IMR-90 (cell line): ENCODE measurements around the gene NUP54. TPM values are rescaled to one million over a fixed set of nuclear protein-coding genes. Genes with fewer than 3 reads are reported as not detected.

ENCODE experiments used
- ATAC-seq: fragments of 200-7000 bp; cut with Tn5 transposase; 2 replicates; pipeline ENCODE4 v1.9.1; 2020; ENCODE audit warnings: low read depth, mild to moderate bottlenecking, moderate library complexity
- BruUV-seq: library from RNA; stranded (reverse); fragments of 400-500 nt; replicated peaks from 2 replicates; lab custom pipeline; 2021; lab: Mats Ljungman, UMichigan
- CTCF ChIA-PET: fragments of 300-600 bp; formaldehyde crosslinking; extraction: SDS; loops from one replicate; lab custom pipeline; 2021; ENCODE audit warnings: antibody characterized with exemption; lab: Yijun Ruan, JAX
- POLR2A ChIA-PET: fragments of 300-600 bp; sonication (Branson Sonifier 250); formaldehyde crosslinking; loops from one replicate; lab custom pipeline; 2022; ENCODE audit warnings: antibody characterized with exemption; ENCODE audit not compliant: unreplicated experiment; lab: Charles Lee
- DNase-seq: peaks from one replicate; pipeline ENCODE4 v3.0.0; 2013
- H2AFZ ChIP-seq: replicated peaks from 2 replicates; pipeline ENCODE3; 2013; ENCODE audit warnings: low read length, mild to moderate bottlenecking; ENCODE audit not compliant: poor library complexity
- H2AK5ac ChIP-seq: 2 replicates; pipeline ENCODE4 v1.6.1; 2013; ENCODE audit warnings: low read depth, low read length, inconsistent platforms
- H2AK9ac ChIP-seq: replicated peaks from 2 replicates; pipeline ENCODE3; 2013; ENCODE audit warnings: mild to moderate bottlenecking, low read depth, low read length, moderate library complexity; ENCODE audit not compliant: poor library complexity
- H2BK120ac ChIP-seq: 2 replicates; pipeline ENCODE4 v1.6.1; 2013; ENCODE audit warnings: low read depth, low read length, inconsistent platforms
- H2BK15ac ChIP-seq: 3 replicates; pipeline ENCODE4 v1.6.1; 2013; ENCODE audit warnings: low read depth, low read length, inconsistent platforms
- H2BK20ac ChIP-seq: 2 replicates; pipeline ENCODE4 v1.6.1; 2013; ENCODE audit warnings: low read depth, mild to moderate bottlenecking, inconsistent platforms, low read length, moderate library complexity
- H2BK5ac ChIP-seq: 2 replicates; pipeline ENCODE4 v1.6.1; 2013; ENCODE audit warnings: mild to moderate bottlenecking, low read depth, low read length, inconsistent platforms; ENCODE audit not compliant: poor library complexity, severe bottlenecking
- H3K14ac ChIP-seq: replicated peaks from 2 replicates; pipeline ENCODE4 v1.6.1; 2013; ENCODE audit warnings: low read depth, low read length, inconsistent platforms
- H3K18ac ChIP-seq: 2 replicates; pipeline ENCODE4 v1.6.1; 2013; ENCODE audit warnings: low read depth, low read length, control low read depth
- H3K23ac ChIP-seq: 2 replicates; pipeline ENCODE4 v1.6.1; 2013; ENCODE audit warnings: low read depth, low read length, inconsistent platforms
- H3K27ac ChIP-seq: 2 replicates; pipeline ENCODE4 v1.5.1; 2013; ENCODE audit warnings: mild to moderate bottlenecking, control low read depth, low read length; ENCODE audit not compliant: insufficient read depth
- H3K27me3 ChIP-seq: 2 replicates; pipeline ENCODE4 v1.6.1; 2013; ENCODE audit warnings: low read length; ENCODE audit not compliant: control insufficient read depth, insufficient read depth
- H3K36me3 ChIP-seq: 2 replicates; pipeline ENCODE4 v1.6.1; 2013; ENCODE audit warnings: low read length, mixed read lengths; ENCODE audit not compliant: control insufficient read depth, insufficient read depth
- H3K4ac ChIP-seq: 2 replicates; pipeline ENCODE4 v1.6.1; 2013; ENCODE audit warnings: low read depth, low read length, inconsistent platforms
- H3K4me1 ChIP-seq: 2 replicates; pipeline ENCODE4 v1.6.1; 2013; ENCODE audit warnings: low read length, mixed read lengths; ENCODE audit not compliant: control insufficient read depth, insufficient read depth
- H3K4me2 ChIP-seq: 2 replicates; pipeline ENCODE4 v1.6.1; 2013; ENCODE audit warnings: low read depth, mild to moderate bottlenecking, control low read depth, low read length, moderate library complexity
- H3K4me3 ChIP-seq: 2 replicates; pipeline ENCODE4 v1.5.1; 2013; ENCODE audit warnings: low read depth, mild to moderate bottlenecking, control low read depth, low read length, moderate library complexity; ENCODE audit not compliant: insufficient read depth
- H3K56ac ChIP-seq: 2 replicates; pipeline ENCODE4 v1.6.1; 2013; ENCODE audit warnings: low read length, inconsistent platforms; ENCODE audit not compliant: insufficient read depth; ENCODE audit errors: extremely low read depth
- H3K79me1 ChIP-seq, 2 experiments: 2 replicates each; pipeline ENCODE4 v1.6.1; 2013; ENCODE audit warnings: low read length in 2 of 2, inconsistent platforms in 1 of 2, low read depth in 1 of 2
- H3K9ac ChIP-seq: 2 replicates; pipeline ENCODE4 v1.6.1; 2013; ENCODE audit warnings: low read depth, low read length, control low read depth
- H3K9me1 ChIP-seq: 2 replicates; pipeline ENCODE4 v1.6.1; 2013; ENCODE audit warnings: low read length, inconsistent platforms; ENCODE audit not compliant: insufficient read depth
- H3K9me3 ChIP-seq: 2 replicates; pipeline ENCODE4 v1.6.1; 2013; ENCODE audit warnings: low read length; ENCODE audit not compliant: control insufficient read depth, insufficient read depth
- H4K20me1 ChIP-seq: 2 replicates; pipeline ENCODE4 v1.6.1; 2013; ENCODE audit warnings: low read length, inconsistent platforms; ENCODE audit not compliant: insufficient read depth
- H4K5ac ChIP-seq: 2 replicates; pipeline ENCODE4 v1.6.1; 2013; ENCODE audit warnings: mild to moderate bottlenecking, low read depth, low read length, control low read depth
- H4K8ac ChIP-seq, 2 experiments: 2 replicates each; pipeline ENCODE4 v1.6.1; 2013; ENCODE audit warnings: low read depth in 2 of 2, low read length in 2 of 2, control low read depth in 1 of 2, inconsistent platforms in 1 of 2
- H4K91ac ChIP-seq: 2 replicates; pipeline ENCODE4 v1.6.1; 2013; ENCODE audit warnings: low read depth, low read length, inconsistent platforms; ENCODE audit not compliant: insufficient read depth
- BHLHE40 ChIP-seq: fragments of 150-350 bp; IDR thresholded peaks from 2 replicates; pipeline ENCODE4 v1.6.1; 2016; ENCODE audit warnings: mild to moderate bottlenecking, low read depth, low read length
- CEBPB ChIP-seq: IDR thresholded peaks from 2 replicates; pipeline ENCODE4 v1.6.1; 2012; ENCODE audit warnings: low read depth, low read length, improper control_type of control experiment
- CHD1 ChIP-seq: IDR thresholded peaks from 2 replicates; pipeline ENCODE4 v1.6.1; 2012; ENCODE audit warnings: low read depth, low read length, improper control_type of control experiment
- CTCF ChIP-seq: conservative IDR thresholded peaks from 2 replicates; pipeline ENCODE4 v1.5.1; 2012; ENCODE audit warnings: mild to moderate bottlenecking, low read depth, low read length, improper control_type of control experiment
- ELK1 ChIP-seq: fragments of 150-350 bp; IDR thresholded peaks from 2 replicates; pipeline ENCODE4 v1.6.1; 2016; ENCODE audit warnings: low read depth, mild to moderate bottlenecking, low read length, moderate library complexity, borderline replicate concordance
- FOS ChIP-seq: fragments of 150-350 bp; IDR thresholded peaks from 2 replicates; pipeline ENCODE4 v1.6.1; 2016; ENCODE audit warnings: low read depth, low read length
- MAFK ChIP-seq: IDR thresholded peaks from 2 replicates; pipeline ENCODE4 v1.6.1; 2012; ENCODE audit warnings: low read depth, low read length, improper control_type of control experiment
- MAZ ChIP-seq: IDR thresholded peaks from 2 replicates; pipeline ENCODE4 v1.6.1; 2012; ENCODE audit warnings: low read depth, mild to moderate bottlenecking, low read length, improper control_type of control experiment, moderate library complexity, borderline replicate concordance
- MXI1 ChIP-seq: IDR thresholded peaks from 2 replicates; pipeline ENCODE4 v1.6.1; 2012; ENCODE audit warnings: low read depth, mild to moderate bottlenecking, low read length, moderate library complexity, borderline replicate concordance
- NFE2L2 ChIP-seq: fragments of 150-350 bp; IDR thresholded peaks from 2 replicates; pipeline ENCODE4 v1.6.1; 2016; ENCODE audit warnings: low read depth, mild to moderate bottlenecking, low read length
- RAD21 ChIP-seq: IDR thresholded peaks from 2 replicates; pipeline ENCODE4 v1.6.1; 2012; ENCODE audit warnings: low read length, improper control_type of control experiment
- RCOR1 ChIP-seq: IDR thresholded peaks from 2 replicates; pipeline ENCODE4 v1.6.1; 2012; ENCODE audit warnings: mild to moderate bottlenecking, low read length, improper control_type of control experiment; ENCODE audit not compliant: insufficient replicate concordance
- RFX5 ChIP-seq: IDR thresholded peaks from 2 replicates; pipeline ENCODE4 v1.8.0; 2012; ENCODE audit warnings: low read depth, mild to moderate bottlenecking, low read length, moderate library complexity
- SMC3 ChIP-seq: fragments of 150-350 bp; IDR thresholded peaks from 2 replicates; pipeline ENCODE4 v1.6.1; 2016; ENCODE audit warnings: low read depth, mild to moderate bottlenecking, antibody characterized with exemption, low read length, moderate library complexity
- WGBS, 2 experiments: methylation state at CpG; one replicate each; pipeline versions ENCODE4 v1.1.5 to v1.1.7; 2013; ENCODE audit warnings: missing lambda C conversion rate in 2 of 2; ENCODE audit not compliant: insufficient read length in 1 of 2; ENCODE audit errors: extremely low coverage in 2 of 2; 5-methylcytosine and 5-hydroxymethylcytosine counted together
- dilution Hi-C: fragments of 300-500 bp; cut with HindIII; formaldehyde crosslinking; loops from one replicate; pipeline ENCODE4 v1.14.3; 2018; ENCODE audit warnings: low sequenced_read_pairs; ENCODE audit not compliant: unreplicated experiment
- in situ Hi-C: fragments of 300-500 bp; cut with MboI; formaldehyde crosslinking; loops from 3 replicates; pipeline ENCODE4 v1.14.3; 2019; ENCODE audit warnings: low sequenced_read_pairs, inconsistent platforms, mixed read lengths
- intact Hi-C: fragments of 100-400 bp; cut with micrococcal nuclease; formaldehyde crosslinking; loops from 2 replicates; pipeline ENCODE4 v1.10.0; 2022
- polyA plus RNA-seq, 3 experiments: library from polyadenylated mRNA; depleted of rRNA; stranded (reverse); fragments of >200 nt; gene quantifications; 2 replicates each; pipeline ENCODE4 v1.2.3, GENCODE V29; 2012; ENCODE audit warnings: low replicate concordance in 1 of 3
- total RNA-seq: library from RNA; depleted of rRNA; stranded (reverse); fragments of >200 nt; gene quantifications from 2 replicates; pipeline ENCODE4 v1.2.3, GENCODE V29; 2012

The NUP54 gene
- total and polyA plus RNA-seq, 2 of the 4 experiments (the other 2 are of a cell fraction), result 24.6 to 44.4 TPM

- in situ Hi-C loops (no loop called here), intact Hi-C loops (loop anchor here (10.0 kb wide), 1 partner anchor 190 kb away; no protein-coding TSS in a partner anchor)
These were observed 63.7 kb downstream of the NUP54 start for GRCh38 chr4:76084542-76084941.

More at GRCh38 chr4:76084542-76084941, 63.7 kb downstream of the NUP54 start:
- Histone ChIP-seq H2AFZ (no peak overlapping the region), H3K18ac (no peak overlapping the region), H3K9me1 (no peaks in the 10 kb centered on the region), H2AK9ac (no peak overlapping the region), H3K4ac (no peak overlapping the region), H3K14ac (no peak overlapping the region), H2BK15ac (no peak overlapping the region), H2BK20ac (no peak overlapping the region), H3K27me3 (peaks cover 24% of the 10 kb centered on the region), H3K4me3 (no peak overlapping the region), H4K5ac (no peak overlapping the region), H3K9me3 (no peaks in the 10 kb centered on the region), H3K9ac (no peak overlapping the region), H3K23ac (no peak overlapping the region), H3K79me1 (no peaks in the 10 kb centered on the region), H3K4me1 (no peaks in the 10 kb centered on the region), H3K27ac (no peak overlapping the region), H2AK5ac (no peak overlapping the region), H3K56ac (no peak overlapping the region), H2BK120ac (no peak overlapping the region), H3K4me2 (no peak overlapping the region), H4K91ac (no peak overlapping the region), H4K8ac (no peak overlapping the region), H3K36me3 (no peaks in the 10 kb centered on the region), H4K20me1 (no peaks in the 10 kb centered on the region), H2BK5ac (no peak overlapping the region)
- DNase-seq (no peak), ATAC-seq (no peak)
- dilution Hi-C loops, result no loop called here
- ChIA-PET POLR2A (no interaction called here), CTCF (interaction anchor here (1.1 kb wide), 1 partner anchor 10 kb away, joined by 3 read pairs; the partner anchor contains the start of gene ART3)
- no TSS peak for BruUV-seq
- WGBS, 2 experiments, result no CpG with 5 or more reads among the region's 1 CpG
- no peak for TF ChIP-seq MAFK
- no peak for TF ChIP-seq CTCF
- TF ChIP-seq NFE2L2, result no peak
- no peak for TF ChIP-seq CHD1
- TF ChIP-seq SMC3, result no peak
- TF ChIP-seq RAD21, result no peak
- TF ChIP-seq CEBPB, result no peak
- no peak for TF ChIP-seq MXI1
- no peak for TF ChIP-seq RFX5
- no peak for TF ChIP-seq RCOR1
- no peak for TF ChIP-seq MAZ
- no peak for TF ChIP-seq ELK1
- TF ChIP-seq FOS, result no peak
- no peak for TF ChIP-seq BHLHE40
